Natural killer cell (primary cell): ENCODE measurements around the gene TTC21A. TPM values are rescaled to one million over a fixed set of nuclear protein-coding genes. Genes with fewer than 3 reads are reported as not detected.
"Not testable (repeated sequence)": the region's sequence is repeated elsewhere in the genome, so short reads cannot be mapped to it uniquely, and the experiment has no call there.

Experiments
- ATAC-seq, 3 donors: fragments of 150-1000 bp in 2 of 3; fragments of 200-7000 bp in 1 of 3; cut with Tn5 transposase; 1 replicate in 1 of 3; 2 replicates in 2 of 3; pipeline ENCODE4 v1.10.0; 2021; ENCODE audit warnings: mild to moderate bottlenecking in 2 of 3, moderate library complexity in 2 of 3
- DNase-seq, 2 donors: peaks; one replicate each; pipeline versions ENCODE4 v3.0.0 to v3.0.0-alpha.2; 2013 to 2021; ENCODE audit warnings: mixed read lengths in 1 of 2
- H3K27ac ChIP-seq: one replicate; pipeline ENCODE4 v1.5.1; 2013; ENCODE audit warnings: mild to moderate bottlenecking, low read length
- H3K27me3 ChIP-seq: one replicate; pipeline ENCODE4 v1.6.1; 2013; ENCODE audit warnings: low read length; ENCODE audit not compliant: control insufficient read depth, insufficient read depth
- H3K36me3 ChIP-seq: one replicate; pipeline ENCODE4 v1.6.1; 2013; ENCODE audit warnings: low read length; ENCODE audit not compliant: control insufficient read depth, insufficient read depth
- H3K4me1 ChIP-seq: one replicate; pipeline ENCODE4 v1.6.1; 2013; ENCODE audit warnings: low read length; ENCODE audit not compliant: control insufficient read depth, insufficient read depth
- H3K4me3 ChIP-seq: one replicate; pipeline ENCODE4 v1.5.1; 2013; ENCODE audit warnings: low read length
- H3K9me3 ChIP-seq: one replicate; pipeline ENCODE4 v1.6.1; 2013; ENCODE audit warnings: low read length; ENCODE audit not compliant: control insufficient read depth, insufficient read depth
- H3K27ac Mint-ChIP-seq, 2 donors: one replicate each; pipeline ENCODE4 v1.8.0; 2022; ENCODE audit warnings: mild to moderate bottlenecking in 2 of 2, mixed read lengths in 2 of 2, moderate library complexity in 1 of 2
- H3K27me3 Mint-ChIP-seq, 2 donors: one replicate each; pipeline ENCODE4 v1.8.0; 2022; ENCODE audit warnings: low read depth in 2 of 2, mixed read lengths in 2 of 2
- H3K36me3 Mint-ChIP-seq: one replicate; pipeline ENCODE4 v1.8.0; 2022; ENCODE audit warnings: mixed read lengths
- H3K4me1 Mint-ChIP-seq, 2 donors: one replicate each; pipeline ENCODE4 v1.8.0; 2022; ENCODE audit warnings: mixed read lengths in 2 of 2
- H3K4me3 Mint-ChIP-seq: one replicate; pipeline ENCODE4 v1.8.0; 2022; ENCODE audit warnings: mild to moderate bottlenecking, moderate library complexity, mixed read lengths
- H3K9me3 Mint-ChIP-seq, 2 donors: one replicate each; pipeline ENCODE4 v1.8.0; 2022; ENCODE audit warnings: mixed read lengths in 2 of 2
- CTCF ChIP-seq: fragments of 200-600 bp; IDR thresholded peaks from one replicate; pipeline ENCODE4 v1.8.0; 2022; ENCODE audit warnings: antibody characterized with exemption
- WGBS: methylation state at CpG from one replicate; pipeline ENCODE4 v1.1.7; 2013; ENCODE audit warnings: missing lambda C conversion rate; ENCODE audit not compliant: insufficient coverage; 5-methylcytosine and 5-hydroxymethylcytosine counted together
- intact Hi-C: fragments of 100-400 bp; cut with micrococcal nuclease; formaldehyde crosslinking; loops from one replicate; pipeline ENCODE4 v1.14.2; 2022
- total RNA-seq, 4 donors: library from RNA; stranded (reverse); fragments of 120-200 nt in 1 of 4; gene quantifications; one replicate each; pipeline versions ENCODE4 v1.2.3 to v1.2.4, GENCODE V29; 2013 to 2022

The TTC21A gene
- 1 to 10 TPM; 2.1 to 3.9 (median 2.4) TPM for total RNA-seq
- total RNA-seq (2013): 19.4 TPM

GRCh38 chr3:39107388-39108199, at the start of gene TTC21A, which contains the start of gene GORASP1:
TTC21A (plus strand) TSS chr3:39107680; CDS start chr3:39107838, 158 bp downstream.
GORASP1 (minus strand) TSS chr3:39107627; CDS start chr3:39107541, 86 bp downstream.
- WGBS: under 1% methylated on average over 74 of the region's 74 CpGs
- Mint-ChIP-seq H3K36me3 (no peaks in the 10 kb centered on the region), H3K4me3 (peak within 1 kb of the TSS; percentile 95), H3K27ac (peak within 1 kb of the TSS; percentile 76 to 85), H3K27me3 (peaks cover 23 to 52% of the 10 kb centered on the region in 2 donors), H3K4me1 (peaks cover 42 to 47% of the 10 kb centered on the region in 2 donors), H3K9me3 (no peaks in the 10 kb centered on the region)
- Histone ChIP-seq H3K9me3 (no peaks in the 10 kb centered on the region), H3K36me3 (no peaks in the 10 kb centered on the region), H3K4me3 (peak within 1 kb of the TSS; percentile 73), H3K27ac (peak within 1 kb of the TSS; percentile 52), H3K4me1 (peaks cover 28% of the 10 kb centered on the region), H3K27me3 (no peaks in the 10 kb centered on the region)
- DNase-seq (peak; percentile 57 to 80), ATAC-seq (peak; percentile 68 to 69 (median 68))
- no peak for TF ChIP-seq CTCF
- intact Hi-C loops: loop anchor here (10.0 kb wide), 1 partner anchor 77 kb away; no protein-coding TSS in a partner anchor

GRCh38 chr3:39061228-39061627, 46.3 kb upstream of the TTC21A start:
- H3K9me3 Mint-ChIP-seq, intact Hi-C loops: not testable (repeated sequence)
- WGBS: 100% methylated on average over 1 of the region's 2 CpGs

GRCh38 chr3:39062180-39062579, 45.3 kb upstream of the TTC21A start:
- intact Hi-C loops: no loop called here
- H3K27ac ChIP-seq: no peak overlapping the region
- H3K36me3 Mint-ChIP-seq: peaks cover 13% of the 10 kb centered on the region
- no peak overlapping the region for H3K4me3 Mint-ChIP-seq
- H3K27ac Mint-ChIP-seq: peak overlapping the region in 1 of 2 donors; percentile 47
- ATAC-seq (no peak), DNase-seq (no peak)
- peaks cover 19% of the 10 kb centered on the region for H3K36me3 ChIP-seq
- H3K4me1 Mint-ChIP-seq: peaks cover 29 to 37% of the 10 kb centered on the region in 2 donors
- H3K27me3 ChIP-seq: no peaks in the 10 kb centered on the region
- TF ChIP-seq CTCF: no peak
- no peak overlapping the region for H3K4me3 ChIP-seq
- no peaks in the 10 kb centered on the region for H3K27me3 Mint-ChIP-seq
- WGBS: 92% methylated on average over 1 of the region's 1 CpG
- H3K4me1 ChIP-seq: no peaks in the 10 kb centered on the region
- H3K9me3 ChIP-seq: no peaks in the 10 kb centered on the region
- H3K9me3 Mint-ChIP-seq: no peaks in the 10 kb centered on the region

More at GRCh38 chr3:39061228-39061627, 46.3 kb upstream of the TTC21A start:
- not testable (repeated sequence) for H3K36me3 ChIP-seq, H3K27me3 Mint-ChIP-seq, H3K27ac Mint-ChIP-seq, ATAC-seq, H3K4me1 ChIP-seq, H3K4me3 ChIP-seq, H3K27ac ChIP-seq, H3K27me3 ChIP-seq, H3K9me3 ChIP-seq, H3K36me3 Mint-ChIP-seq, DNase-seq, H3K4me3 Mint-ChIP-seq
- peaks cover 39 to 46% of the 10 kb centered on the region in 2 donors for H3K4me1 Mint-ChIP-seq

- intact Hi-C loops: no loop called here
Measured at GRCh38 chr3:39063143-39063542, 44.3 kb upstream of the TTC21A start.

More at GRCh38 chr3:39063143-39063542, 44.3 kb upstream of the TTC21A start:
- Histone ChIP-seq H3K9me3 (no peaks in the 10 kb centered on the region), H3K27me3 (no peaks in the 10 kb centered on the region), H3K27ac (no peak overlapping the region), H3K4me3 (no peak overlapping the region), H3K36me3 (peaks cover 26% of the 10 kb centered on the region), H3K4me1 (no peaks in the 10 kb centered on the region)
- ATAC-seq (no peak), DNase-seq (no peak)
- no peak overlapping the region for H3K4me3 Mint-ChIP-seq
- TF ChIP-seq CTCF: no peak
- H3K4me1 Mint-ChIP-seq: peaks cover 26 to 34% of the 10 kb centered on the region in 2 donors
- H3K27ac Mint-ChIP-seq: no peak overlapping the region
- no peaks in the 10 kb centered on the region for H3K27me3 Mint-ChIP-seq
- WGBS: 89% methylated on average over 3 of the region's 3 CpGs
- H3K36me3 Mint-ChIP-seq: peaks cover 21% of the 10 kb centered on the region
- H3K9me3 Mint-ChIP-seq: no peaks in the 10 kb centered on the region
